Liver (tissue), 9 donors: ENCODE measurements around the gene PRSS58. TPM values are rescaled to one million over a fixed set of nuclear protein-coding genes. Genes with fewer than 3 reads are reported as not detected.

Source experiments
- DNase-seq: peaks from one replicate; pipeline ENCODE4 v3.0.0-alpha.2; 2017; ENCODE audit warnings: low spot score
- H3K27ac ChIP-seq, 2 donors: one replicate each; pipeline ENCODE4 v1.7.0; 2013; ENCODE audit warnings: inconsistent platforms in 2 of 2, low read length in 2 of 2, control low read depth in 1 of 2, low read depth in 1 of 2, mild to moderate bottlenecking in 1 of 2
- H3K27me3 ChIP-seq, 4 donors: one replicate each; pipeline versions ENCODE4 v1.6.1 to v1.7.0; 2013; ENCODE audit warnings: low read length in 3 of 4, inconsistent platforms in 1 of 4, mild to moderate bottlenecking in 1 of 4, moderate library complexity in 1 of 4; ENCODE audit not compliant: control insufficient read depth in 4 of 4, insufficient read depth in 4 of 4
- H3K36me3 ChIP-seq, 4 donors: one replicate each; pipeline versions ENCODE4 v1.6.1 to v1.7.0; 2013; ENCODE audit warnings: low read length in 3 of 4, mild to moderate bottlenecking in 3 of 4, low read depth in 1 of 4, moderate library complexity in 1 of 4; ENCODE audit not compliant: control insufficient read depth in 4 of 4, insufficient read depth in 3 of 4
- H3K4me1 ChIP-seq, 4 donors: one replicate each; pipeline versions ENCODE4 v1.6.1 to v1.7.0; 2013; ENCODE audit warnings: low read length in 3 of 4, mild to moderate bottlenecking in 3 of 4, moderate library complexity in 1 of 4; ENCODE audit not compliant: control insufficient read depth in 4 of 4, insufficient read depth in 4 of 4
- H3K4me3 ChIP-seq, 3 donors: one replicate each; pipeline versions ENCODE4 v1.6.1 to v1.7.0; 2013; ENCODE audit warnings: low read length in 3 of 3, control low read depth in 1 of 3, low read depth in 1 of 3, mild to moderate bottlenecking in 1 of 3
- H3K9ac ChIP-seq, 2 donors: one replicate each; pipeline ENCODE4 v1.7.0; 2013; ENCODE audit warnings: low read length in 2 of 2, mild to moderate bottlenecking in 2 of 2, moderate library complexity in 2 of 2, control low read depth in 1 of 2, low read depth in 1 of 2
- H3K9me3 ChIP-seq, 4 donors: one replicate each; pipeline versions ENCODE4 v1.6.1 to v1.7.0; 2013; ENCODE audit warnings: low read length in 3 of 4; ENCODE audit not compliant: control insufficient read depth in 4 of 4
- ATF3 ChIP-seq: IDR thresholded peaks from 2 replicates; pipeline ENCODE4 v1.6.1; 2016; ENCODE audit warnings: antibody characterized with exemption
- CTCF ChIP-seq: fragments of 150-350 bp; IDR thresholded peaks from 2 replicates; pipeline ENCODE4 v1.5.1; 2017; ENCODE audit warnings: improper control_type of control experiment, low read depth, low read length; ENCODE audit not compliant: missing input control
- FOXA1 ChIP-seq: IDR thresholded peaks from 2 replicates; pipeline ENCODE4 v1.6.1; 2016; ENCODE audit warnings: antibody characterized with exemption
- FOXA2 ChIP-seq: IDR thresholded peaks from 2 replicates; pipeline ENCODE4 v1.6.1; 2016; ENCODE audit warnings: antibody characterized with exemption
- HNF4A ChIP-seq, 2 donors: conservative IDR thresholded peaks; 2 replicates each; pipeline ENCODE4 v1.6.1; 2016; ENCODE audit warnings: antibody characterized with exemption in 2 of 2, mild to moderate bottlenecking in 2 of 2
- HNF4G ChIP-seq: IDR thresholded peaks from 2 replicates; pipeline ENCODE4 v1.6.1; 2016; ENCODE audit warnings: antibody characterized with exemption
- MAX ChIP-seq: IDR thresholded peaks from 2 replicates; pipeline ENCODE4 v1.6.1; 2016; ENCODE audit warnings: antibody characterized with exemption
- NR2F2 ChIP-seq: IDR thresholded peaks from 2 replicates; pipeline ENCODE4 v1.6.1; 2016; ENCODE audit warnings: antibody characterized with exemption
- RAD21 ChIP-seq, 2 donors: IDR thresholded peaks; 2 replicates each; pipeline ENCODE4 v1.6.1; 2016; ENCODE audit warnings: antibody characterized with exemption in 2 of 2, mild to moderate bottlenecking in 2 of 2
- RXRA ChIP-seq, 2 donors: IDR thresholded peaks; 2 replicates each; pipeline ENCODE4 v1.6.1; 2017 to 2018; ENCODE audit warnings: antibody characterized with exemption in 2 of 2, mild to moderate bottlenecking in 1 of 2
- SP1 ChIP-seq: IDR thresholded peaks from 2 replicates; pipeline ENCODE4 v1.6.1; 2018; ENCODE audit warnings: antibody characterized with exemption, mild to moderate bottlenecking
- TAF1 ChIP-seq: conservative IDR thresholded peaks from 2 replicates; pipeline ENCODE4 v1.6.1; 2016; ENCODE audit warnings: antibody characterized with exemption, mild to moderate bottlenecking
- YY1 ChIP-seq: IDR thresholded peaks from 2 replicates; pipeline ENCODE4 v1.6.1; 2016; ENCODE audit warnings: antibody characterized with exemption, mild to moderate bottlenecking
- ZBTB33 ChIP-seq: IDR thresholded peaks from 2 replicates; pipeline ENCODE4 v1.6.1; 2016; ENCODE audit warnings: antibody characterized with exemption
- WGBS: extraction: QIAGEN DNeasy Blood & Tissue Kit; methylation state at CpG from one replicate; pipeline ENCODE4 v1.1.7; 2013; 5-methylcytosine and 5-hydroxymethylcytosine counted together
- polyA plus RNA-seq, 2 donors: library from polyadenylated mRNA; stranded (reverse) in 1 of 2; unstranded in 1 of 2; fragments of 200-250 nt in 1 of 2; fragments of >200 nt in 1 of 2; fragmentation: Nextera tagmentation in 1 of 2; extraction: Ambion mirVana in 1 of 2; gene quantifications; one replicate each; pipeline versions ENCODE4 v1.2.1 to v1.2.3, GENCODE V29; 2013 to 2015
- total RNA-seq, 2 donors: library from RNA; depleted of rRNA; stranded (reverse); fragments of >200 nt; gene quantifications; one replicate each; pipeline ENCODE4 v1.2.3, GENCODE V29; 2014
- donor health status: healthy.
- donor health status: healthy.
- donor health status: healthy.
- donor health status: healthy.
- donor health status: healthy.

Gene PRSS58
- total and polyA plus RNA-seq, 4 donors = not detected

- DNase-seq = no peak
- no peak overlapping the region for H3K9ac ChIP-seq
- no peaks in the 10 kb centered on the region for H3K9me3 ChIP-seq
- H3K4me3 ChIP-seq = no peak overlapping the region
- no peaks in the 10 kb centered on the region for H3K4me1 ChIP-seq
- H3K27me3 ChIP-seq = no peaks in the 10 kb centered on the region
- H3K27ac ChIP-seq = no peak overlapping the region
- no peaks in the 10 kb centered on the region for H3K36me3 ChIP-seq
- TF ChIP-seq SP1 (no peak), ZBTB33 (no peak), FOXA1 (no peak), RXRA (IDR thresholded peaks at IDR 0.05) (no peak), NR2F2 (no peak), YY1 (no peak)
- 70% methylated on average over 2 of the region's 2 CpGs for WGBS
Observed at GRCh38 chr7:142250705-142251104, 7.2 kb downstream of the PRSS58 start.

- TF ChIP-seq ZBTB33 = no peak
- TF ChIP-seq YY1 = no peak
- no peak for TF ChIP-seq CTCF
- no peak for TF ChIP-seq MAX
- no peak for TF ChIP-seq RAD21 (IDR thresholded peaks at IDR 0.05)
- TF ChIP-seq TAF1 = no peak
- TF ChIP-seq HNF4G = no peak
- no peak for TF ChIP-seq HNF4A (conservative IDR thresholded peaks at IDR 0.05)
- no peak for TF ChIP-seq ATF3
- no peak for TF ChIP-seq FOXA2
- no peak overlapping the region for H3K4me3 ChIP-seq
- H3K4me1 ChIP-seq = no peaks in the 10 kb centered on the region
- no peak overlapping the region for H3K9ac ChIP-seq
- no peaks in the 10 kb centered on the region for H3K27me3 ChIP-seq
- DNase-seq = no peak
- H3K9me3 ChIP-seq = no peaks in the 10 kb centered on the region
- H3K36me3 ChIP-seq = no peaks in the 10 kb centered on the region
- no peak overlapping the region for H3K27ac ChIP-seq
Observed at GRCh38 chr7:142249918-142250317, 7.9 kb downstream of the PRSS58 start.
